Cardiac muscle cell (in vitro differentiated cells and primary cell): ENCODE data around the gene TAF6. TPM values are rescaled to one million over a fixed set of nuclear protein-coding genes. Genes with fewer than 3 reads are reported as not detected.

Experiments
- DNase-seq, 2 donors: peaks; one replicate each; pipeline versions ENCODE4 v3.0.0 to v3.0.0-alpha.2; 2010 to 2017; ENCODE audit warnings: low read depth in 1 of 2, low spot score in 1 of 2
- H3K27ac ChIP-seq: fragments of 200-600 bp; sonication (generic); 2 replicates; pipeline ENCODE4 v1.5.1; 2016
- H3K27me3 ChIP-seq: fragments of 200-600 bp; sonication (generic); 2 replicates; pipeline ENCODE4 v1.6.0; 2016; ENCODE audit warnings: control low read depth
- H3K36me3 ChIP-seq: fragments of 200-600 bp; sonication (generic); 2 replicates; pipeline ENCODE4 v1.5.1; 2016; ENCODE audit warnings: control low read depth
- H3K4me1 ChIP-seq: fragments of 200-600 bp; sonication (generic); 2 replicates; pipeline ENCODE4 v1.8.1; 2017; ENCODE audit warnings: low read depth, mild to moderate bottlenecking, mixed run types
- H3K4me3 ChIP-seq: fragments of 200-600 bp; sonication (generic); 2 replicates; pipeline ENCODE4 v1.5.1; 2016; ENCODE audit warnings: mild to moderate bottlenecking
- H3K9me3 ChIP-seq: fragments of 200-600 bp; sonication (generic); 2 replicates; pipeline ENCODE4 v1.5.1; 2017; ENCODE audit warnings: low read depth, mild to moderate bottlenecking, control low read depth
- CTCF ChIP-seq: IDR thresholded peaks from 2 replicates; pipeline ENCODE4 v1.5.1; 2012; ENCODE audit warnings: low read depth, mild to moderate bottlenecking, low read length
- polyA plus RNA-seq: library from polyadenylated mRNA; unstranded; fragments of >200 nt; fragmentation: Nextera tagmentation; extraction: Ambion mirVana; gene quantifications from 2 replicates; pipeline ENCODE4 v1.2.1, GENCODE V29; 2016
- total RNA-seq: library from RNA; depleted of rRNA; stranded (reverse); fragments of >200 nt; gene quantifications from 2 replicates; pipeline ENCODE4 v1.2.3, GENCODE V29; 2016

The TAF6 gene
- total and polyA plus RNA-seq, 2 experiments from 2014 or later: 99.4 to 163 TPM

GRCh38 chr7:100080907-100081534, 38.1 kb downstream of the TAF6 start:
- no peak for TF ChIP-seq CTCF
- DNase-seq: peak in 1 of 2 donors; percentile 34

GRCh38 chr7:100079024-100079560, 40.1 kb downstream of the TAF6 start:
- H3K4me1 ChIP-seq: peaks cover 10% of the 10 kb centered on the region
- H3K27me3 ChIP-seq: no peaks in the 10 kb centered on the region
- H3K4me3 ChIP-seq: no peak overlapping the region
- H3K27ac ChIP-seq: no peak overlapping the region
- no peaks in the 10 kb centered on the region for H3K9me3 ChIP-seq
- peaks cover 35% of the 10 kb centered on the region for H3K36me3 ChIP-seq
- TF ChIP-seq CTCF: no peak
- no peak for DNase-seq

More at GRCh38 chr7:100080907-100081534, 38.1 kb downstream of the TAF6 start:
- Histone ChIP-seq H3K27ac (peak overlapping the region; percentile 97), H3K36me3 (peaks cover 17% of the 10 kb centered on the region), H3K27me3 (no peaks in the 10 kb centered on the region), H3K9me3 (no peaks in the 10 kb centered on the region), H3K4me3 (peak overlapping the region; percentile 93), H3K4me1 (peaks cover 10% of the 10 kb centered on the region)

GRCh38 chr7:100077205-100077604, 42.0 kb downstream of the TAF6 start:
- Histone ChIP-seq H3K27me3 (no peaks in the 10 kb centered on the region), H3K4me1 (peaks cover 9% of the 10 kb centered on the region), H3K9me3 (no peaks in the 10 kb centered on the region), H3K4me3 (no peak overlapping the region), H3K27ac (no peak overlapping the region), H3K36me3 (peaks cover 53% of the 10 kb centered on the region)
- no peak for TF ChIP-seq CTCF
- DNase-seq: no peak

- no peak overlapping the region for H3K4me3 ChIP-seq
- H3K9me3 ChIP-seq: peaks cover 6% of the 10 kb centered on the region
- TF ChIP-seq CTCF: no peak
- no peak overlapping the region for H3K27ac ChIP-seq
- H3K4me1 ChIP-seq: peaks cover 5% of the 10 kb centered on the region
- DNase-seq: no peak
- peaks cover 71% of the 10 kb centered on the region for H3K36me3 ChIP-seq
- no peaks in the 10 kb centered on the region for H3K27me3 ChIP-seq
These were observed 43.7 kb downstream of the TAF6 start for GRCh38 chr7:100075418-100075817.

- Histone ChIP-seq H3K4me1 (no peaks in the 10 kb centered on the region), H3K9me3 (peaks cover 6% of the 10 kb centered on the region)
These were observed 44.3 kb downstream of the TAF6 start for GRCh38 chr7:100074841-100075240.

More at GRCh38 chr7:100074841-100075240, 44.3 kb downstream of the TAF6 start:
- TF ChIP-seq CTCF: no peak
- no peak overlapping the region for H3K4me3 ChIP-seq
- peaks cover 77% of the 10 kb centered on the region for H3K36me3 ChIP-seq
- H3K27ac ChIP-seq: no peak overlapping the region
- DNase-seq: no peak
- no peaks in the 10 kb centered on the region for H3K27me3 ChIP-seq
